Small intestine (tissue), 7 donors: Measurements from ENCODE around the gene POLR2L. TPM values are rescaled to one million over a fixed set of nuclear protein-coding genes. Genes with fewer than 3 reads are reported as not detected.
A peak's percentile ranks its signal among the peaks of the same experiment; 100 is the strongest.

Experiments used
- DNase-seq, 2 donors: peaks; one replicate each; pipeline versions ENCODE4 v3.0.0 to v3.0.0-alpha.2; 2013
- FAIRE-seq: peaks from 2 replicates; lab custom pipeline; 2012; peaks lifted over from hg19 to GRCh38; lab: Jason Lieb, UNC
- H3K27ac ChIP-seq, 3 donors: one replicate each; pipeline ENCODE4 v1.5.1; 2013; ENCODE audit warnings: low read length in 2 of 3, mild to moderate bottlenecking in 2 of 3, control low read depth in 1 of 3, inconsistent platforms in 1 of 3, low read depth in 1 of 3, moderate library complexity in 1 of 3
- H3K27me3 ChIP-seq, 3 donors: one replicate each; pipeline ENCODE4 v1.6.1; 2013; ENCODE audit warnings: low read length in 3 of 3, inconsistent platforms in 1 of 3; ENCODE audit not compliant: control insufficient read depth in 3 of 3, insufficient read depth in 3 of 3
- H3K36me3 ChIP-seq, 3 donors: one replicate each; pipeline ENCODE4 v1.6.1; 2013; ENCODE audit warnings: low read length in 3 of 3, inconsistent platforms in 1 of 3, low read depth in 1 of 3, mild to moderate bottlenecking in 1 of 3, moderate library complexity in 1 of 3; ENCODE audit not compliant: control insufficient read depth in 3 of 3, insufficient read depth in 2 of 3
- H3K4me1 ChIP-seq, 3 donors: one replicate each; pipeline ENCODE4 v1.6.1; 2013; ENCODE audit warnings: low read length in 2 of 3, inconsistent platforms in 1 of 3, low read depth in 1 of 3, mild to moderate bottlenecking in 1 of 3, moderate library complexity in 1 of 3; ENCODE audit not compliant: control insufficient read depth in 3 of 3, insufficient read depth in 2 of 3
- H3K4me3 ChIP-seq, 3 donors: one replicate each; pipeline ENCODE4 v1.5.1; 2013; ENCODE audit warnings: low read length in 3 of 3, control low read depth in 1 of 3, inconsistent platforms in 1 of 3, low read depth in 1 of 3, mild to moderate bottlenecking in 1 of 3, moderate library complexity in 1 of 3
- H3K9me3 ChIP-seq, 2 donors: one replicate each; pipeline ENCODE4 v1.6.1; 2013; ENCODE audit warnings: low read depth in 1 of 2, low read length in 1 of 2; ENCODE audit not compliant: control insufficient read depth in 2 of 2, insufficient read depth in 1 of 2
- WGBS, 3 donors: extraction: QIAGEN DNeasy Blood & Tissue Kit; methylation state at CpG; one replicate each; pipeline ENCODE4 v1.1.7; 2013; 5-methylcytosine and 5-hydroxymethylcytosine counted together
- polyA plus RNA-seq, 4 donors: library from polyadenylated mRNA; stranded (reverse) in 3 of 4; unstranded in 1 of 4; fragments of 200-250 nt in 3 of 4; fragments of 120-200 nt in 1 of 4; gene quantifications; one replicate each; pipeline versions ENCODE4 v1.2.1 to v1.2.3, GENCODE V29; 2013
- donor health status: healthy with polysubstance abuse.
- donor health status: control.
- donor health status: control.
- donor health status: Bipolar disorder and iron deficiency.
- donor health status: healthy.

Gene POLR2L
- polyA plus RNA-seq, 4 donors, result 82.9 to 140 (median 132) TPM

DNA sequence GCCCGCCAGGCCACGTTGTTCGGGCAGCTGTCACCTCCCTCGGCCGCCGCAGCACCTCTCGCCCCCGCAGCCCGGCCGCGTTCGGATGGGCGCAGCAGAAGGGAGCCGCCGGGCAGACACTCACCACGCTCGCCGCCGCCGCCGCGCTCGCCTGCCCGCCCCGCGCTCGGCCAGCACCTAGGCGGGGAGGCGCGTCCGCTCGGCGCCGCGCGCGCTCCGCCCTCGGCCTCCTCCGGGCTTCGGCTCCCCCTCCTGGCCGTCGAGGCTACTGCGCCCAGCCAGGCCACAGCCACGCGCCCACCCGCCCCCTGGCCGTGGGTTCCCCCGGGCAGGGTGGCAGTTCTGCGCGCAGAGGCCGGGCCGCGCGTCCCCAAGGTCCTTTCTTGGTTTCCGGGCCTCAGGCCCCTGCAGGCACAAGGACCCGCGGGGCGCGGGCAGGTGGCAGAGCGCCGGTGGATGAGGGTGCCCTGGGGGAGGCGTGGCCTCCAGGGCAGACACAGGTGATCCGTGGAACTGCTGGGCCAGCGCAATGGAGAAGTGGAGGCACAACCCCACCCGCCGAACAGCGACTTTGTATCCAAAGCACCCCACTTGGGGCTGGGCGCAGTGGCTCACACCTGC lies 44.1 kb downstream of the POLR2L start, which contains the start of gene SLC25A22:
SLC25A22 (minus strand) TSS at position 189 of the 621 bp plus-strand sequence. CDS start 3,275 bp downstream, outside the sequence.
- DNase-seq, result peak; percentile 78 to 93
- 2 to 3% (median 2%) methylated on average over 37 to 69 of the region's 69 CpGs for WGBS, 3 donors
- peak within 1 kb of the TSS; percentile 42 to 87 (median 60) for H3K4me3 ChIP-seq
- peaks cover 3 to 26% (median 10%) of the 10 kb centered on the region in 3 donors for H3K4me1 ChIP-seq
- H3K9me3 ChIP-seq, result no peaks in the 10 kb centered on the region
- FAIRE-seq, result no peak
- H3K27me3 ChIP-seq, result no peaks in the 10 kb centered on the region
- H3K36me3 ChIP-seq, result peaks cover 0 to 58% (median 3%) of the 10 kb centered on the region in 3 donors
- peak within 1 kb of the TSS; percentile 80 to 92 (median 91) for H3K27ac ChIP-seq

DNA sequence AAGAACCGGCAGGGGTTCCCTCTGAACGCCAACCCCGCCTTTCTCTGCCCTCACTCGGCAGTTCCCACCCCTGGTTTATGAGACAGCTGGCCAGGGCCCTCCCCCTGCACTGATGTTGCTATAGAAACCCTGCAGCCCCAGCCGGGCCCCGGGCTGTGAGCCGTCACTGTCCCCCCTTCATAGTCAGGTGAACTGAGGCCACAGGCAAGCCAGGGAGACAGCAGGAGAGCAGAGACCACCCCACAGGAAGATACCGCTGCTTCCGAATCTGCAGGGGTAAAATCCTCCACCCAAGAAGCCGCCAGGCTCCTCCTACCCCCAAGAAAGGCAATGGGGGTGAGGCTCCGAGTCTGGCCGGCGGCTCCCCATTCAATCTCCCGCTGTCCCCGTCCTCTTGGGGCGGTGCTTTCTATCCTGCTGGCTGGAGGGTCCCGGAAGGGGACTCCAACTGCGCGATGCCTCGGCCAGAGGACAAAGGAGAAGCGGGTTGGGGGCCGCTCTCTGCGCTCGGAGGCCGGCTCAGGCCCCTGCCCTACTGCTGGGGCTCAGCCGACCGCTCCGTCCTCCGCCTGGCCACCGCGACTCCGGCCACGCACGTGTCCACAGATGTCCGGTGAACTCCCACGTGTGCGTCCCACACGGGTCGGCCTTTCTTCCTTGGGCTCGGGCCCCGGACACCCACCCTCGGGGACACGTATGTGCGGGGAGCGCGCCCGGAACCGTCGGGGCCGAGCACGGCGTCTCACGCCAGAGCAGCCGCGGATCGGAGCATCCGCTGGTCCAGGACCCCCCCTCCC lies 44.8 kb downstream of the POLR2L start:
- WGBS, 3 donors, result 0 to 1% (median 0%) methylated on average over 51 to 57 of the region's 57 CpGs

DNA sequence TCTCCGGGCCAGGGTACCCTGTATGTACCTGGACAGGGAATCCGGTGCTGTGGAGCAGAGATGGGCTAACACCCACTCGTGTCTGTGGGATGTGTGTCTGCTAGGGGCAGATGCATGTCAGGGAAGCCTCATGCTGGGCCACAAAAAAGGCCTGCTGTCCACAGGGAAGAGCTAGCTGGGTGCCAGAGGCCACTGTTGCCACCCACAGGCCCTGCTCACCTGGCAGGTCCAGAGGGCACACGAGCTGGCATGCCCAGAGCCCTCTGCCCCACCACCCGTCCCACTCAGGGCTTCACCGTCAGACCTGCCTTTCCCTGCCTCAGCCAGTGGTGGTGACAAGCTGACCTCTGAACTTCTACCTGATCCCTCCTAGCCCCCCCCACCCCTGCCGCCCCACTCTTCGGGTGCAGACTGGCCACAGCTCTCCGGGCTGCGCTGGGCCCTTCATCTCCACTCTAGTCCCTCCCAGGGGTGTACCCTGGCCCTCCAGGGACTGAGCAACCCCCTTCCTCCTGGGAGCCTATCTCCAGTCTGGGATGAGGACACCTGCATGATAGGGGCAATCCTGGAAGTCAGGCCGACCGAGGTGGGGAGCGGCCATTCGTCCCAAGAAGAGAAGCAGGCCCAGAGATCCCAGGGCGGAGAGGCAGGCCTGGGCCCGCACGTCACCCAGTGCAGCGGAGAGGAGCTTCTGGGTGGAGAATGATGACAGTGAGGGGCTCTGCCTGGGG lies 45.6 kb downstream of the POLR2L start:
- peak overlapping the region; percentile 42 to 87 (median 60) for H3K4me3 ChIP-seq
- H3K4me1 ChIP-seq, result peaks cover 3 to 26% (median 10%) of the 10 kb centered on the region in 3 donors
- WGBS, 3 donors, result 6 to 14% (median 11%) methylated on average over 18 of the region's 18 CpGs
- H3K27ac ChIP-seq, result peak overlapping the region; percentile 80 to 92 (median 91)
- H3K9me3 ChIP-seq, result no peaks in the 10 kb centered on the region
- H3K27me3 ChIP-seq, result no peaks in the 10 kb centered on the region
- FAIRE-seq (no peak), DNase-seq (peak in 1 of 2 donors; percentile 67)
- peaks cover 3 to 58% (median 5%) of the 10 kb centered on the region in 3 donors for H3K36me3 ChIP-seq

More for the DNA sequence above, 44.8 kb downstream of the POLR2L start:
- H3K36me3 ChIP-seq, result peaks cover 3 to 58% (median 3%) of the 10 kb centered on the region in 3 donors
- H3K27ac ChIP-seq, result peak overlapping the region; percentile 80 to 92 (median 91)
- DNase-seq, result peak; percentile 57 to 87
- peaks cover 3 to 26% (median 10%) of the 10 kb centered on the region in 3 donors for H3K4me1 ChIP-seq
- peak overlapping the region; percentile 42 to 87 (median 60) for H3K4me3 ChIP-seq
- no peak for FAIRE-seq
- no peaks in the 10 kb centered on the region for H3K27me3 ChIP-seq
- H3K9me3 ChIP-seq, result no peaks in the 10 kb centered on the region

DNA sequence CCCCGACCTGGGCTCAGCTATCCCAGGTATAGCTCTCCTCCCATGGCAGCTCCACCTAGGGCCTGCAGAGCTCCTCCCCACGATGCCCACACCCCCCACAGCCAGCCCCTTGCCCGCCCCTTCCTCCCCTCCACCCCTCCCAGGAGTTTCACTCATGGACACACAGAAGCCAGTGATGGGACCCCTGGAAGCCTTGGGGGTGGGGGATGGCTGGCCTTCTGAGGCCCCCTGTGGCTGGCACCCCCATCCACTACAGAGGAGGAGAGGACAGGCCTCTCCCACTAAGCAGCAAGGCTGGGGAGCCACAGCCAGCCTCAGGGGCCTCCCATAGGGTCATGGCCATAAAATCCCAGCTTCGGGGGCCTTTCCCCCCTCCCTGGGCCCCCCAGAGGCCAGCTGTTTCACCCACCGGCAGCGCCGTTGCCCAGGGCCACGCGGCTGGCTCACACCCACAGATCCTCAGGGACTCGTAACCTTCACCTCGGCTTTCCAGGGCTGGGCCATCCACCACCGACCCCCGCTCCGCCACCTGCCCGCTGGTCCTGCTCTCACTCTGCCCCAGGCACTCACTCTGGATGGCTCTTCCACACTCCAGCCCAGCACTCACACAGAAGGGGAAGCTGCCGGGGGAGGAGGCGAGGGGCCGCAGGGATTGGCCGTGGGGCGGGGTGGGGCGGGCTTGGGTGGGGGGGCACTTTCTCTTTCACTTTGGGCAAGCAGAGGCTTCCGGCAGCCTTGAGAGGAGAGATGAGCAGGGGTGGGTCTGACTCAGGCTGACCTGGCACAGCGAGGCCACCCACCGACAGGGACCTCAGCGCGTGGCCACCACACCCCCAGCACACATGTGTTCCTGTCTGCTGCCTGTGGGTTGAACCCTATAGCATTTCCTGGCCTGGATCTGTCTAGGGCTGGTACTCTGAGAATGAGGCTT lies 46.4 kb downstream of the POLR2L start:
- DNase-seq (peak; percentile 81 to 88), FAIRE-seq (no peak)
- H3K27me3 ChIP-seq, result peaks cover 0 to 7% (median 0%) of the 10 kb centered on the region in 3 donors
- peak overlapping the region; percentile 37 to 87 (median 60) for H3K4me3 ChIP-seq
- peaks cover 3 to 26% (median 10%) of the 10 kb centered on the region in 3 donors for H3K4me1 ChIP-seq
- H3K27ac ChIP-seq, result peak overlapping the region; percentile 80 to 92 (median 91)
- 0 to 4% (median 0%) methylated on average over 20 to 26 of the region's 26 CpGs for WGBS, 3 donors
- no peaks in the 10 kb centered on the region for H3K9me3 ChIP-seq
- peaks cover 3 to 58% (median 5%) of the 10 kb centered on the region in 3 donors for H3K36me3 ChIP-seq

DNA sequence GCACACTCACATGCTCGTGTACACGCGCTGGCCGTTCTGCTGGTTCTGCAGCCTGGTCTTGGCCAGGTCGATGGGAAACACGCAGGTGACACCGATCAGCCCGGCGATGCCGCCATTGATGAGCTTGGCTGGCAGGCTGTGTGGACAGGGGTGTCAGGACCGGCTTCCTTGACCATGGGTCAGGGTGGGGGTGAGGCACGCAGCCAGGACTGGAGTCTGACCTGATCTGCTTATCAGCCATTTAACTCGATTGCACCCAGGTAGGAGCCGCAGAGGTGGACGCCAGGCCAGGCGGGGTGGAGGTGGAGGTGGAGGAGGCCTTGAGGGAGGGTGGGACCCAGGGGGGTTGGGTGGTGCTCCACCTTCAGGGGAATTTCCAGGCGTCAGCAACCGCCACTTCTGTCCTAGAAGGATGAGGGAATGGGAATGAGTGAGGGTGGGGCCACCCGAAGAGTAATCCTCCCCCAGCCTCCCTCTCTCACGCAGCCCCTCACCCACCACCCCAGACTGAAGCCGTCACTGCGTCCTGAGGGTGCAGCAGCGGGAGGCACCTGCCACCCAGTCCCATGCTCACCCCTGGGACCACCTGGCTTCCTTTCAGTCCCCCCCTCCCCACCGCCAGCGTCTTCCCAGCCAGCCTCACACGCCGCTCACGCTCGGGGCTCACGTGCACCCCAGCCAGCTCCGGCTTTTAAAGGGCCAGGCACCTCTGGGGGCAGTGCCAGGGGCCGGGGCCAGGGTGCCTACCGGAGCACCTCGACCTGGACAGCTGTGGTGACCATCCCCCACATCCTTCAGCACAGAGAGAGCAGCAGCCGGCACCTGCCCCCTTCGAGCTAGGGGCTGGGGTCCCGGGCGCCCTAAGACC lies 47.3 kb downstream of the POLR2L start:
- no peak for FAIRE-seq

DNA sequence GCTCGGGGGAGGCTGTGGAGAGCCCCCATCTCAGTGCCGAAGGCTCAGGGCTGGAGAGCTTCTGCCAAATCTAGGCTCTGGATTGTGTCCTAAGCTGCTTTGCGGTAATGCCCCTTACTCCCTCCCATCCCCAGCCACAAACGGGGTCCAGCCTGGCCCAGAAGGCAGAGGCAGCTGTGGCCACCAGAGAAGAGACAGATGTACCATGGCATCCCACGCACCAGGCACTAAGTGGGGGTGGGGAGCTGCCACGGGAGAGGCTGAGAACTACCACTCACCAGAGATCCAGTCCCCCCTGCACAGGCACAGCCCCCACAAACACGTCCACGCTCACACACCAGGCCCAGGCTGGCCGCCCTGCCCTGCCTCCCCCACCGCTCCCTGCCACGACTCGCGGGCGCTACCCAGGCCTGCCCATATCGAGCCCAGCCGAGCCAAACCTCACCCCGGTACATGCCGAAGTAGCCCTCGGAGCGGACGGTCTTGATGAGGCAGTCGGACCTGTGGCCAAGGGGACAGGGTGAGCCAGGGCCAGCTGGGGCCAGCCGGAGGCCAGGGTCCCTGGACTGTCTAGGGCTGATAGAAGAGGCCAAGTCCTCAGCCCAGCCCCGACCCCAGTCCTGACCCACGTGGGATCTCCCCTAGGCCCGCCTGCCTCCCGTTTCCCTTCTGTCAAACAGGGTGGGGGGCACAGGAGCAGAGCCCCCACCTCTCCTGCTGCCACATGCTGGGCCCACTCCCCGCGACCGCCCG lies 48.1 kb downstream of the POLR2L start:
- DNase-seq (no peak), FAIRE-seq (no peak)
- Histone ChIP-seq H3K4me3 (no peak overlapping the region), H3K9me3 (no peaks in the 10 kb centered on the region), H3K4me1 (peaks cover 3 to 32% (median 10%) of the 10 kb centered on the region in 3 donors), H3K27me3 (peaks cover 0 to 21% (median 0%) of the 10 kb centered on the region in 3 donors), H3K27ac (no peak overlapping the region), H3K36me3 (peaks cover 0 to 43% (median 5%) of the 10 kb centered on the region in 3 donors)
- WGBS, 3 donors, result 87 to 89% (median 88%) methylated on average over 28 to 31 of the region's 31 CpGs

More for the DNA sequence above, 47.3 kb downstream of the POLR2L start:
- Histone ChIP-seq H3K9me3 (no peaks in the 10 kb centered on the region), H3K4me3 (peak overlapping the region in 2 of 3 donors; percentile 60 to 87), H3K4me1 (peaks cover 3 to 26% (median 10%) of the 10 kb centered on the region in 3 donors), H3K27ac (peak overlapping the region in 2 of 3 donors; percentile 30 to 51), H3K27me3 (peaks cover 0 to 15% (median 0%) of the 10 kb centered on the region in 3 donors), H3K36me3 (peaks cover 0 to 51% (median 5%) of the 10 kb centered on the region in 3 donors)
- DNase-seq, result peak; percentile 37 to 51
- 25 to 51% (median 40%) methylated on average over 33 to 38 of the region's 38 CpGs for WGBS, 3 donors
